CD4-positive, alpha-beta T cell treated with Interleukin-6 at 100 ng/mL for 8 hours (primary cell): ENCODE measurements around the gene DCST2.
"Not testable (repeated sequence)": the region's sequence is repeated elsewhere in the genome, so short reads cannot be mapped to it uniquely, and the experiment has no call there.

Experiments
- DNase-seq: peaks from one replicate; pipeline ENCODE4 v3.0.0-alpha.2; 2020; ENCODE audit warnings: mixed read lengths, low spot score

The DCST2 gene

GRCh38 chr1:154998818-154999570 lies 34.6 kb downstream of the DCST2 start:
- DNase-seq: peak; percentile 67

- DNase-seq: no peak
These were observed 35.3 kb downstream of the DCST2 start for GRCh38 chr1:154998201-154998780.

- DNase-seq: no peak
These were observed 36.4 kb downstream of the DCST2 start for GRCh38 chr1:154996966-154997701.

GRCh38 chr1:154995301-154995983 lies 38.1 kb downstream of the DCST2 start:
- DNase-seq: not testable (repeated sequence)

- no peak for DNase-seq
These were observed 39.0 kb downstream of the DCST2 start for GRCh38 chr1:154994591-154994990.

GRCh38 chr1:154994269-154994587 lies 39.4 kb downstream of the DCST2 start:
- DNase-seq: no peak

GRCh38 chr1:154993572-154994268 lies 39.9 kb downstream of the DCST2 start, which contains the start of gene LENEP:
LENEP (plus strand) TSS chr1:154993586; CDS start chr1:154993608, 22 bp downstream.
- DNase-seq: no peak

GRCh38 chr1:154992721-154993571 lies 40.6 kb downstream of the DCST2 start:
- no peak for DNase-seq

GRCh38 chr1:154990276-154990675 lies 43.3 kb downstream of the DCST2 start:
- no peak for DNase-seq

- DNase-seq: no peak
These were observed 44.3 kb downstream of the DCST2 start for GRCh38 chr1:154989195-154989860.

- DNase-seq: no peak
These were observed 45.3 kb downstream of the DCST2 start for GRCh38 chr1:154988058-154988954.

- no peak for DNase-seq
These were observed 46.3 kb downstream of the DCST2 start for GRCh38 chr1:154987326-154987725.

- DNase-seq: not testable (repeated sequence)
These were observed 46.8 kb downstream of the DCST2 start for GRCh38 chr1:154986736-154987135.

- DNase-seq: no peak
These were observed 49.7 kb downstream of the DCST2 start for GRCh38 chr1:154983776-154984466.

- DNase-seq: peak; percentile 98
These were observed 50.5 kb downstream of the DCST2 start, which contains the start of gene FLAD1 for GRCh38 chr1:154982897-154983648. FLAD1 (plus strand) TSS chr1:154983344; CDS start chr1:154983695, 351 bp downstream.

- no peak for DNase-seq
These were observed 51.2 kb downstream of the DCST2 start for GRCh38 chr1:154982341-154982740.

- no peak for DNase-seq
These were observed 55.2 kb downstream of the DCST2 start for GRCh38 chr1:154978360-154978759.

- not testable (repeated sequence) for DNase-seq
These were observed 55.8 kb downstream of the DCST2 start for GRCh38 chr1:154977762-154978161.
